NCI-H2107 treated with DMSO at 0.1 percent for 48 hours (cell line): ENCODE results near the gene DPP6.
"Not testable (repeated sequence)": the region's sequence is repeated elsewhere in the genome, so short reads cannot be mapped to it uniquely, and the experiment has no call there.

Source experiments
- DNase-seq: peaks from one replicate; lab custom pipeline; 2025; ENCODE audit not compliant: unreplicated experiment; lab: John Stamatoyannopoulos, UW

DPP6 gene

DNA sequence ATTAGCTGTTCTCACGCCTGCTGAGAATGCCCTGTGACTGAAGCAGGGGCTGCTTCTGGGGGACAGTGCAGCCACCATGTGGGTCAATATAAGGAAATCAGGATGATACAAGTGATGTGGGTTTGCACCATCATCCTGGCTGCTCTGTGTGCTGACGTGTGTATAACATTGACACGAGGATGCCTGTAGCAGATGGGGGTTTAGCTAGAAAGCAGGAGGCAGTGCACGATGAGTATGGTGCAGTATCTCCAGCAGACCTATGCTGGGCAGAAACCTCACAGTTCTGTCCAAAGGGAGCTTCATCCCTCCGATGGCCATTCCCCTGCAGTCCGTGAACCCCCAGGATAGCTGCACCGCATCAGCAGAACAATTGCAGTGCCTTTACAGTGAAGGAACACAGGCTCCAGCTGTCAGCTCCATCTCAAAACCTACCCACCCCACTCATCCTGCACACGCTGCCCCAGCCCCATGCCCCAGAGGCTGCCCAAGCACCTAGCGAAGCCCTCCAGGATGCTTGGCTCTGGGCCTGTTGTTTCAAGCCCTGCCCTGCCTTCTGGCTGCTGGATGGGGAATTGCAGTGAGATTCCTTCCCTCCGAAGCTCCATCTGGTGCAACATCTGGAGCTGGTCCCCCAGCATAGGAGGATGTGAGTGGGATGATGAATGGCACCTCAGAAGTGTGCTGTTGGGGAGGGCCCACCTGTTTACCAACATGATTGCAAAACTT is 96.8 kb downstream of the DPP6 start:
- DNase-seq = not testable (repeated sequence)

DNA sequence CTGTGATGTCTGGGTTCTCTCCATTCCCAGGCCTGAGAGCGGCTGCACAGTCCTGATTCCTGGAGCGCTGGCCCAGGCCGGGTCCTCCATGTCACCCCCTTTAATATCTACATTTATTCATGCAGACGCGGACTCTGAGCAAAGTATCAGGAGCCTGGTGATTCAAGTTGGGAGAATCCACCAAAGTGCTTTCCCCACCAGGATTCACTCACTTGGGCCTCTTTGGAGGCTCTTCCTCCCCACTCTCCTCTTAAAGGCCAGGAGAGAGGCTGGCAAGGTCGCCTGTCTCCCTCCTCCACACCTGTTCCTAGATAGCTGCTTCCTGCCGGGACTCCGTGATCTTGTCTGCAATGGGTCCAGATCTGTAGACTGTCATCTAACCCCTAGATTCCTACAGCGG is 98.5 kb downstream of the DPP6 start:
- DNase-seq = not testable (repeated sequence)

DNA sequence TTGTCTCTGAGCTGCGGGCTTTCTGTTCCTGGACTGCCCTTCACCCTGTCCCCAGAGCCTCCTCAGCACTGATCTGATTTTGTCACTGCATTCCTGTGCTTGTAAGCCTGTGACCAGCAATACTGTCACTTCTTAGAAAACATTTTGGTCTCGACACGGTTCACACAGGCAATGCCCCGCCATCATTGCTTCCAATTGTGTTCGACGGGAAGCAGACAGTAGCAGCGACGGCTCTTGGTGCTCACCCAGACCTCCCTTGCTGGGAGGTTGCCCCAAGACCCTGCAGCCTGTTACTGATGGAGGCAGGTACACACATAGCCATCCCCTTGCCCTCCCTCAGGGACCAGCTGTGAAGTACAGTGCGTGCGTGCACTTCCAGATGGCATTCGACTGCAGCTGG is 99.1 kb downstream of the DPP6 start:
- DNase-seq = not testable (repeated sequence)

- DNase-seq = not testable (repeated sequence)
These were observed 103.7 kb downstream of the DPP6 start for GRCh38 chr7:154155928-154156327.

DNA sequence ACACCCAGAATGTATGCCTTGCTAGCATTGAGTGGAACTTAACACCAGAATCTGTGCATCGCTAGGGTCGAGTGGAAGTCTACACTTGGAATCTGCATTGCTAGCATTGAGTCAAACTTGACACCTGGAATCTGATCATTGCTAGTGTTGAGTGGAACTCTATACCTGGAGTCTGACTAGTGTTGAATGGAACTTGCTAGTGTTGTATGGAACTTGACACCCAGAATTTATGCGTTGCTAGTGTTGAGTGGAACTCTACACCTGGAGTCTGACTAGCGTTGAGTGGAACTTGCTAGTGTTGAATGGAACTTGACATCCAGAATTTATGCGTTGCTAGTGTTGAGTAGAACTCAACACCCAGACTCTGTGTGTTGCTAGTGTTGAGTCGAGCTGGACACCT is 110.7 kb downstream of the DPP6 start:
- peak; percentile 97 for DNase-seq

- DNase-seq = not testable (repeated sequence)
These were observed 111.4 kb downstream of the DPP6 start for GRCh38 chr7:154163642-154164041.

- no peak for DNase-seq
These were observed 114.9 kb downstream of the DPP6 start for GRCh38 chr7:154167051-154167450.

GRCh38 chr7:154167807-154168206 is 115.6 kb downstream of the DPP6 start:
- DNase-seq = peak; percentile 70

GRCh38 chr7:154171422-154171821 is 119.2 kb downstream of the DPP6 start:
- peak; percentile 83 for DNase-seq

GRCh38 chr7:154172236-154172635 is 120.0 kb downstream of the DPP6 start:
- no peak for DNase-seq

- DNase-seq = no peak
These were observed 125.4 kb downstream of the DPP6 start for GRCh38 chr7:154177584-154177983.

DNA sequence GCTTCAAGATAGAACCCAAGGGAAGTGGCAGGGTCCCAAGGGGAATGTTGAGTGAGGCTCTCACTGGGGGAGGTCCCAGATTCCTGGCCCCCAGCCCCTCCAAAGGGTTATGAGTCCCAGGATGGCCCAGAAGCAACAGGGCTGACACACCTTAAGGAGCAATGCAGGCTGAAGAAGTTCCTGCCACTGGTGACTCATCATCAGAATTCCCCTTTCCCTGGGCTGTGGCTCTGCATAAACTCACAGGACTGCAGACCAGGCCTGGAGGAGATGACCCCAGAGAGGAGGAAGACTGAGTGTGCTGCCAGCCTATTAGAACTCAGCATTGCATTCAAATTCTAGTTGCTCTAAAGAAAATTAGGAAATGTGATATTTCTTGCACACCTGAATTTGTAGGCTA is 126.7 kb downstream of the DPP6 start:
- DNase-seq = no peak

DNA sequence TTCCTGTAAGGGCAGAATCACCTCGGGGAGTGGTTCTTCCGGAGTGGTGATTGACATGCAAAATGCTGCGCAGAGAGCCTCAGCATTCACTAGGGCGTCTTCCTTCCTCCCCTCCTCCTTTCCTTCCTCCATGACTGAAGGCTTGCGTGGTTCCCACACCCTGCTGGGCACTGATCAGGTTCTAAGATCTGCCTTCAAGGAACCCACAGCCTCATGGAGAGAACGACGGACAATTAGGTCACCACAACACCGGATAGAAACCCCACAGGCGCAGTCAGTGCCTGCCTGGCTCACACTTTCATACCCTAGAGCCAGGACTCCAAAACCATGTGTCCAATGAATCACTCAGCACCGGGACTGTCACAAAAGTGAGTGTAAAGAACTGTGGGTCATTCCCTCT is 131.3 kb downstream of the DPP6 start:
- DNase-seq = no peak

- no peak for DNase-seq
These were observed 131.7 kb downstream of the DPP6 start for GRCh38 chr7:154183946-154184345.

- DNase-seq = no peak
These were observed 134.6 kb downstream of the DPP6 start for GRCh38 chr7:154186811-154187210.

DNA sequence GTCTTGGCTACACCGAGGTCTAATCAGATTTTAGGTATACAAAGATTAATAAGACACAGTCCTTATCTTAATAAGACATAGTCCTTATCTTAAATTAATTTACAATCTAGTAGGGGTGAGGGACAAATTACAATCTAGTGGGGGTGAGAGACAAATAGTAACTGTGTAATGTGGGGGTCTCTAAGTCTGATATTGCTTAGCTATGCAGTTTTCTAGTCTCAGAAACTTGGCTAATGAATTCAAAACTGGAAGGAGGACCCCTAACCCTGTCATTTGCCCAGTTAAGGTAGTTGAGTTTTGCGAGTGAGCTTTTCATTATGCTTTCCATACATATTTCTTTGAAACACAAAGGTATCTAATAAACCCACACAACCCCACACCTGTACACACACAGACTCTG is 136.1 kb downstream of the DPP6 start:
- no peak for DNase-seq

DNA sequence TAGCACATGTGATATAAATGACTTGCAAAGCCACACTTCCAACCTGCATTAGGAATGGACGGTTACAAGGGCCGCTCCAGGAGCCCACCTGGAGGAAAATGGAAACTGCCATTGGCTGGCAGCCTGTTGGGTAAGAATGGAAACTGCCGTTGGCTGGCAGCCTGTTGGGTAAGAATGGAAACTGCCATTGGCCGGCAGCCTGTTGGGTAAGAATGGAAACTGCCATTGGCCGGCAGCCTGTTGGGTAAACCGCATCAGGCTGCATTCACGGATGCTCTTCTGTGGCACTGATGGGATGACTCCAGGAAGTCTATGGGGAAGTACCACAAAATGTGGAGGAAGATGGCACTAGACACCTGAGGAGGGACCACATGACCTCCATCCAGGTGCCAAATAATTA is 143.1 kb downstream of the DPP6 start:
- DNase-seq = no peak

- no peak for DNase-seq
These were observed 146.3 kb downstream of the DPP6 start for GRCh38 chr7:154198481-154198880.

DNA sequence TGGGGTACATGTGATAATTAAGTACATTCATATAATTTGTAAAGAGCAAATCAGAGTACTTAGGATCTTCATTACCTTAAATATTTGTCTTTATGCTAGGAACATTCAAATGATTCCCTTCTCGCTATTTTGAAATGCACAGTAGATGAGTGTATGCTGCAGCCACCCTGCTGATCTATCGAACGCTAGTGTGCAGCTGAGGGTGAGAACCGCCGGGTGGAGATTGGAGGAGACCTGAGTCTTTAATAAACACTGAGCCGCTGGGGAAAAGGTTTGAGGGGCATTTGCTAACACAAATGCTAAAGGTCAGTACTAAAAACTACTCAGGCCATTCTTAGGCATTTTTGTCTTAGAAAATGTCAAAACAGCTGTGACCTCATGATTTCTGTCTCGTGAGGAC is 148.0 kb downstream of the DPP6 start:
- DNase-seq = no peak

- DNase-seq = no peak
These were observed 149.8 kb downstream of the DPP6 start for GRCh38 chr7:154202002-154202401.

DNA sequence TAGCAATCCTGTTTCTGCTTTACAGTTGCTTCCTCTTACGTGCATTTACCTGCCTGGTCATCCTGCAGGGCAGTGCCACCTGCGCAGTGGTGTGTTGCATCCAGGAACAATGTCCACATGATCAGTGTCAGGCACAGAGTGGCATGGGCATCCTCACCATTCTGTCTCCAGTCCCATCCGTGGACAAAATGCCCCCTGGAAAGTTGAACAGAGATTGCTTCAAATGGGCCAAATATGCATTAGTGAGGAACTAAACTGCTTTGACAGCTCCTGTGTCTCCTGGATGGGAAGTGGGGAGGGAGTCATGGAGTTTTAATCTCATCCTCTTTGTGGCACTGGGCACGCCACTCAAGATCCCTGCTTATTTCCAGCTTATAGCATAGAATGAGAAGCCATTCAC is 151.8 kb downstream of the DPP6 start:
- no peak for DNase-seq

GRCh38 chr7:154212861-154213260 is 160.7 kb downstream of the DPP6 start:
- no peak for DNase-seq

GRCh38 chr7:154217688-154218340 is 165.6 kb downstream of the DPP6 start:
- DNase-seq = no peak
